Activated CD4-positive, alpha-beta T cell treated with anti-CD3 and anti-CD28 coated beads, Interleukin-2, Interleukin-6, amounts not matched to agents 100 ng/mL and 50 ng/mL, durations not matched to agents 16 hours and 8 hours (primary cell): ENCODE measurements around the gene TANGO2.

Experiments used
- DNase-seq: peaks from one replicate; pipeline ENCODE4 v3.0.0-alpha.2; 2020

The TANGO2 gene

DNA sequence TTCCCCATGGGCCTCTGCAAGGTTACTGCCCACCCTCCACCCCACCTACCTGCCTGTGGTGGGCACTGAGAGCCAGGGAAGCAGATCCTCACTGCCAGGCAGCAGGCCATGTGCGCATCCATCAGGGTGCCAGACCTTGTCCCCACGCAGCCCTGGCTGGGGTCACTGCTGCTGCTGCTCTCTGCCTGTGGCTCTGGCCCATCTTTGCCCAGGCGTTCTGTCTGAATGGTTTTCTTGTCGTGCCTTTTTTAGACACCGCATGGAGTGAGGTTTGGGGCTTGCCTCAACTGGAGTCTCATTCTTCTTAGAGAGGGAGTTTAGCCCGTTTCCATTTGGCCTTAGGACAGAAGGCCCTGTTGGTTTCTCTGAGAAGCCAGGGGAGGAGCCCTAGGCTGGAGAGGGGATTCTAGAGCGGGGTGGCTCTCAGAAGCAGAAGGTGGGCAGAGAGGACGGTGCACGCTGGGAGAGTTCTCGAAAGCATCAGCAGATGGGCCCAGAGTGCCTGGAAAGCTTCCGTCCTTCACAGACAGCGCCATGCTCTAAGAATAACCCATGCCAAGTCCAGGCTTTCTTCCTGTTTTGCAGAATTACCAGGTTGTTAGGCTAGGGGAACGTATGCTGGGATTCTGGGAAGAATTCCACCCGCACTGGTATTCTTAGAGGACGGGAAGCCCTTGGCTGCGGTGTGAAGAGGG is 8.1 kb downstream of the TANGO2 start:
- no peak for DNase-seq

DNA sequence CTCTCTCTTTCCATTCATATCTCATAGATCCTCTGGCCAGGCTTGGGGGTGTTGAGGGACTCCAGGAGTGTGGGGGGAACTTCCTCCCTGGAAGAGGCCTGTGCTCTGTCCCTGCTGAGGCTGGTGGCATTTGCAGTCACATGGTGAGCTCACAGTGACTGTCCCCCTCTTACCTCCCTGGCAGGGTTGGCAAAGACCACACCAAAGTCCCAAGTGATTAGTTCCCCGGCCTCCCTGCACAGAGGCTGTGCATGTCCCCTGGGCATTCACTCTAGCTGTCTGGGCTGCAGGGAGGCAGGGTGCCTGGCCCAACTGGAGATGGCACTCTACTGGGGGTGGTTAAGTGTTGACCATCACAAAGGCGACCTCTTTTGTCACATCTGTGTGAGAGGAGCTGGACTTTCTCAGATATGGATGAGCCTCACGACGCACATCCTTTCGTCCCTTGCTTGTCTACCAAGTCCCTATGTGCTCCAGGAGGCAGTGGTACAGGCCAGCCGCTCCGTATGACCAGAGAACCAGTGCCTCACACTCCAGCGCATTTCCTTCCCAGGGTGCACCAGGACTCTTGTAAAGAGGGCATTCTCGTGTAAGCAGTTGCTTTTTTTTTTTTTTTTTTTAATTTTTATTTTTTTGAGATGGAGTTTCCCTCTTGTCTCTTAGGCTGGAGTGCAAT is 8.8 kb downstream of the TANGO2 start:
- no peak for DNase-seq

DNA sequence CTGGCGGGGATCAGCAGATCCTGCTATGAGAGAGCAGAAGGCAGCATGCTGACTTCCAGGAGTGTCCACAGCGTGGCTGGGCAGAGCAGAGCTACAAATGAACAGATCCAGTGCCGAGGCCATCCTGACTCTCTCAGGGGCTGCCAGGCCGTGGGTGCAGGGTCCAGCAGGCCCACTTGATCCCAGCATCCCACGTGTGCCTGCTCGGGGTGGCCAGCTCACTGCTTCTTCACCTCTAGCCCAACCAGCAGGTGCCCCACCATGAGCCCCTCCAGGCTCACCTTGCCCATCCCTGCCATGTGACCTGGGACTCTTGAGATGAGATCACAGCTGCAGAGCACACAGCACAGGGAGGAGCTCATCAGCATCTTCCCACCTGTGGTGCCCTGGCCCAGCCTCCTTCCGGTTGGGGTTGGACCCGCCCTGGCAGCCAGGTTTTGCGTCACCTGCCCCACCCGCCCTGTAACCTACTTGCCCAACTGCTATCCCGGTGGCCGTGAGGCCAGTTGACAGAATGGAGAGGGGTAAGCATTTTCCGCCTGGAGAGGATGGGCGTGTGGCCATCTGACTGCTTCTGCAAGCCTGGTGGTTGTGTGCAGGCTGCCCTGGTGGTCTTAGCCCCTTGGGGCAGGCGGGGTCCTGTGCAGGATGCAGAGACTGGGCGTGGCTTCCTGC is 11.0 kb downstream of the TANGO2 start:
- no peak for DNase-seq

DNA sequence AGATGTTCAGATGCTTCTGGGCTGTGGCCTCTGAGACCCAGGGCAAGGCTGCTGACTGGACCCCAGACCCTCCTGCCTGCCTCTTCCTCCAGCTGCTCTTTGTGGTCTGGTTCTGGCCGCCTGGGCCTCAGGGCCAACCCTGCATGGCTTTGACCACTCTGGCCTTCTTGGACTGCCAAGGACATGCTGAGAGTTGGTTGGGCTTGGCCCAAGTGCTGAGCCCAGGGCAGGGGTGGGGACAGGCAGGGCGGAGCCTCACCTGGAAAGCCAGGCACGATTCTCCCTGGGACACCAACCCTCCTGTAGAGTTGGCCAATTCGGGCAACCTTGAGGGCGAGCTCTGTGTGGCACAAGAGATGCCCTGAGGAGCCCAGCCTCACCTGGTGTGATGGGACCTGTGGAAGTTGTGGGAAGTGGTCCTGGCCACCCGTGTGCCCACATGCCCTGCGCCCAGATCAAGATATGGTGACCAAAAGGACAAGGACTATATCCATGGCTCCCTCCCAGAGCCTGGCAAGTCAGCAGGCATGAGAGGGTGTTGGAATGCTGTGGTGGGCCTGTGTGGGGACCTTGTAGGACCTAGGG is 11.6 kb downstream of the TANGO2 start:
- DNase-seq: no peak

DNA sequence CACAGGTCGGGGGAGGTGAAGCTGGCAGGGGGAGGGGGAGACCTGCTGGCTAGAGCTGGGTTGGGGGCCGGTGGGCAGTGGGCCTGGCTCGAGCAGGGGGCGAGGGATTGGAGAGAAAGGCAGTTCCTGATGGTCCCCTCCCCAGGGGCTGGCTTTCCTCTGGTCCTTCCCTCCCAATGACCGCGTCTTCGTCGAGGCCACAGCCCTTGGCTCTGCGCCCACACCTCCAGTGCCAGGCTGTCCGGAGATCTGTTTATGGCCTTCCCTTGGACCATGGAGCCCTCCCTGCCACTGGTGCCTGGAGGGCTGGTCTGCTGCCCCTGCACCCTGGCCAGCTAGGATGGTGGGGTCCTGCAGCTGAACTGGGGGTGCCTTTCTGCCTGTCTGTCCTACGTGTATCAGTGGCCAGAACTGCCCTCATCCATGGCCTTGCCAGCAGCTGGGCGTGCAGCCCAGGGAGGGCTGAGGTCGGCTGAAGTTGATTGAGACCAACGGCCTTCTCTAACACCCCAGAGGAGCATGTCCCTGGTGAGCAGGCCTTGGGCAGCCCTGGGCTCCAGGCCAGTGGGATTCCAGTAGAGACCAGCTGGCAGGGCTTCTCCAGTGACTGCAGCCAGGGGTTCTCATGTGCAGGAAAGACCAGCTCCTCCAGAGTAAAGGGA is 12.3 kb downstream of the TANGO2 start:
- no peak for DNase-seq

DNA sequence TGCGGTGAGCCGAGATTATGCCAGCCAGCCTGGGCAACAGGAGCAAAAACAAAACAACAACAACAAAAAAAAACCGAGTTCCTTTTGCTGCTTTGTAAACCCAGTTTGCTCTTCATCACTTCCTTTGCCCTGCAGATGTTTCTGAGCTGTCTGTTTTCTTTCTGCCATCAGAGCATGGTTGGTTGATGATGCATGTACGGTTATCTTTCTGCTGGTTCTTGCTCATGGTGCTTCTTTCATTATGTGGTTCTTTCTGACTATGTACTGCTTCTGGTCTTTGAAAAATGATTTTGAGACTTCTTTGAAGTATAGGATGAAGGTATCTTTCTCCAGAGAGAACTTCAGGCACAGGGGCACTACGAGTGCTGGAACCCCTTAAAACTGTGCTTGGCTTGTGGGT is 13.2 kb downstream of the TANGO2 start:
- no peak for DNase-seq

DNA sequence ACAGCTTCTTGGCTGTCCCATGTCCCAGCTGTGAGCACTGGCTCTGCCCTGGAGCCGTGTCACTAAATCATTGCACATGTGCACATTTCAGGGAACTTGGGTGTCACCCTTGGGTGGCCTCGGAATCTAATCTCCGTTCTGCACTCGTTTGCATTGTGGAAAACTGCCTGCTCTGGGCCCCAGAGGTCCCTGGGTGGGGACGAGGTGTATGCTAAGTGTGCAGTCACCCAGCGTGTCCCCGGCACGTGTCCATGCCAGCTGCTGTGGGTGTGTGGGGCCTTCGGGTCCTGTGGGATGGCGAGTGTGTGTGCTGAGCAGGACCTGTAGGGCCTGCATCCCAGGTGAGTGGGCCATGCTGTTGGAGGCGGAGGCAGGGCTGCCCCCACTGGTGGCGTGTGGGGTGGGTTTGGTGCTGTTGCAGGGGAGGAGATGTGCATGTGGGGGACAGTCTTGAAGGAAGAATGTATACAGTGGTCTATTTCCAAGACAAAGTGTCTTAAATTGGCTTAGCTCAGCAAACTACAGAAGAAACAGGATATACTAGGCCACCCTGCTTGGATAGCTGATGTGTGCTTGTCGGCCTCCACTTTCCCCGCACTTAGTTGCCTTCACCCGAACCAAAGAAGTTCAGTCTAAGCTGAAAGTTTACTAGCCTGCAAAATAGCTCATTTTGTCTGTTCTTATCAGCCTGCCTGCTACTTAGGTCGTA is 14.6 kb downstream of the TANGO2 start:
- DNase-seq: no peak

DNA sequence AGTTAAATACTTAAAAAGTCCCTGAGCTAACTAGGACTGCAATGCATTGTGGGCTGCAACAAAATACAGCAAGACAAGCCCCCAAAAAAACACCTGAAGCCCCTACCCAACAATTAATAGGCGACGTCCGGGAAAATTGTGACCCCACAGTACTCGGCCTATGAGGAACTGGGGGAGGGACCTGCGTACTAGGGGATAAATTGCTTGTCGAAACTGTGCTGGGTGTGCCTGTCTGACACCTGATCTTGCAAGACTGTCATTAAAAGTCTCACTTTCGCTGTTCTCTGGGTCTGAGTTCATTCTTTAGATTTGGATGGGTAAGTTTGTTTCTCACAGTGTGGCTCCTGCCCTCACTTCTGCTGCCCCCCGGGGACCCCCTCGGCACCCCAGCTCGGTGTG is 15.2 kb downstream of the TANGO2 start:
- no peak for DNase-seq

DNA sequence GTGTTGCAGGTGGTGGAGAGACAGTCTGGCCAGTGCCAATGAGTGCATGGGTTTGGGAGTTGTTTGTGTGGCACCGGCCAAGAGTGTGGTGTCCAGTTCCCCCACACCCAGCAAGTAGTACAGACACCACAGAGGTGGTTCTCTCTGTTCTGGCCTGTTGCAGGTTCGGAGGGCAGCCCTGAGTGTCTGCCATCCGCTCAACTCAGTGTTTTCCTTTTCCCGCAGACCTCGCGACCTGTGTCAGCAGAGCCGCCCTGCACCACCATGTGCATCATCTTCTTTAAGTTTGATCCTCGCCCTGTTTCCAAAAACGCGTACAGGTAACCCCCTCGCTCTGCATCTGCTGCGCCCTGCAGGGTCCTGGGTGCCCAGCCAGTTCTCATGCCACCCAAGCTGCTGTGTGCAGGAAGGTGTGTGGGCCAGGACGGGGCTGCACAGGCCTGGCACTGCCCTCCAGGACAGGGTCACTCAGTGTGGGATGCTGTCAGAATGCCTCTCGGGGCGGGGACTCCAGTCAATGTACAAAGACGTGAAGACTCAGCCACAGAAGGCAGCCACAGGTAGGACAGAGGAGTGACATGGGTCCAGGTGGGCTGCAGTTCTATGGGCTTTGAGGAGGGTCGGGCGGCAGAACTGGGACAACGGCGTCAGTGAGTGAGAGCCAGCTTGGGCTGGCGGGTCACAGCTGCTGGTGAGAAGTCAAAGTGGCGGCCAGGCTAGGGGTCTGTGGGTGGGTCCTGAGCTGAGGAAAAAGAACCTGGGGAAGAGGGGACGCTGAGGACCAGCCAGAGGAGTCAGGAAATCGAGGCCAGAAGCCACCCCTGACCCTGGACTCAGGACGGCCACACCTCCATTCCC is 15.9 kb downstream of the TANGO2 start:
- no peak for DNase-seq

DNA sequence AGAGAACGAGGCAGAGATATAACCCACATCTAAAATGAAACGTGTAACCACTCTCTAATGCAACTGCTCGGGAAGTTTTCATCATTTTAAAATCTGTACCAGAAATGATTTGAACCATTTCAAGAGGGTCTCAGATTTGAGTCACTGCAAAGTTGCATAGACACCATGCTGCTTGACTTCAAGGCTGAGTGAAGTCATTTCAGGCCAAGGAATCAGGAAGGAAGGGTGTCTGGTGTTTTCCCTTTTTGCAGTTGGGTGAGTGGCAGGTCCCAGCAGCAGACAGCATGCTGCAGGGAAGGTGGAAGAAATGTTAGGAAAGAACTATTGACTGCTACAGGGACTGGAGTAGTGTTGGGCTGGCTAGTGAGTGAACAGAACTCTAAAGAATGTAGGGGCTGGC is 16.5 kb downstream of the TANGO2 start:
- peak; percentile 66 for DNase-seq

DNA sequence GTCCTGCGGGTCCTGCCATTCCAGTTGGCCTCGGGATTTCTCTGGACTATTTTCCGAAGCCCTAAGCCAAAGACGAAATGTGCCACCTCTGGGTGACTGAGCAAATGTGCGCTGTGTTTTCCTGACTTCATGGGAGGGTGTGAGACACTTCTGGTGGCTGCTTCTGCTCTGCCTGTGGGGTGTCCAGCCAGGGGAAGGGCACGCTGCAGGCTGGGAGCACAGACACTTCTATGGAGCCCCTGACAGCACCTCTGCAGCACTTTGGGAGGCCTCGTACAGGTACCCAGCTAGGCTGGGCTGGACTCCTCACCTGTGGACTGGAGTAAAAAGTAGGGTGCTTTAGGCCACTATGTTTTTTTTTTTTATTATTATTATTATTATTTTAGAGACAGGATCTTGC is 17.7 kb downstream of the TANGO2 start:
- no peak for DNase-seq

DNA sequence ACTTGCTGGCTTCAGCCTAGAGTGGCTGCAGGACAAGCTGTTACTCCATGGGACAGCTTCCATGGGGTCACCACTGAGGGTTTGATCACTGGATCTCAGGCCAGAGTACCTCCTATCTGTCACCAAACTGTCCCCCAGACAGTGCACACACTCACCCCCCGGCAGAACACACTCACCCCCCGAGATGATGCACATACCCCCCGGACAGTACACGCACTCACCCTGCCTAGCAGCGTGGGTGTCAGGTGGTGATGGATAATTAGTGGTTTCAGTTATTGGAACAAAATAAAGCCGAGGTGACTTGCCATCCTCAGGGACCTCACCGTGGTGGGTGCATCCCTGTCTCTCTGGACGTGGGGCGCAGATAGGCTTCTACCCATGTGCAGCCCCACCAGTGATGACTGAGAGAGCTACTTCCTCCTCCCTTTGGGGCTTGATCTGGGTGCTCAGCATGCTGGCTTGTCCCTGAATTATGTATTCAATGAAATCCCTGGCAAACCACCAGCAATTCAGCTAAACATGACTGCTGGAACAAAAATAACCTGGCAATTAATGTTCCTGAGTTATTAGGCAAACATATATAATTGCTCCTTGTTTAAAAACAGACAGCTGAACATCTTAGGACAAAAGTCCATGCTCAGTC is 18.9 kb downstream of the TANGO2 start:
- no peak for DNase-seq

DNA sequence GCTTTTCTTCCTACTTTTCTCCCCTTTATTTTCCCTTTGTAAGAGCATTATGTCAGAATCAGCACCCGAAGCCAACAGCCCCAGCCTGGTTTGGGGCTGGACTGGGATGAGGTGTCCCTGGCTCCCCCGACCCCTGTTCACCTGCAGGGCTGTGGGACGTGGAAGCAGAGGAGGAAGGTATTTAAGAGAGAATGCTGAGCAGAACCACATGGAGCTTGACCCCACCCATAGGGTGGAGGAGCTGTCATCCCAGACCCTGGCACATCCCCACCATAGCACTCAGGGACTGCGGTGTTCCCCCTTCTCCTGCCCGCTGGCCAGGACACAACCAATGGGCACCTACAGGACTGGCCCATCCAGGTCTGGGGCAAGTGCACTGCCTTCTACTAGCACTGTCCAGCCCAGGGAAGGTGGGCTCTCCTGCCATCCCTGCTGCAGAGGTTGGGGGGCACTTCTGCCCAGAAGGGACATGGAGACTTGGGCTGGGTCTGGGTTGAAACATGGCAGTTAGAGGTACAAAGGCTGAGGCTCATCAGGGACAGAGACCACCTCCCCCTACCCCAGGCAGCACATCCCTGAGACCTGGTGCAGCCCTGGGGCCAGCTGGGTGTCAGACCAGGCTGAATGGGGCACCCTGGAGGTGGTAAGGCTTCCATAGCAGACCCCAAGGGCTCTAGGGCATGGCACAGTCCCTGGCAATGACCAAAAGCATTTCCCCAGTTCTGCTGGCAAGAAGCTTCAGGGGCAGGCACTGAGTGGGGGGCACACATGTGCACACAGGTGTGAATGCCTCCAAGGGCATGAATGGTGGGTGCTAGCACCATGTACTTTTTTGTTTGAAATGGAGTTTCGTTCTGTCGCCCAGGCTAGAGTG is 19.7 kb downstream of the TANGO2 start:
- no peak for DNase-seq

DNA sequence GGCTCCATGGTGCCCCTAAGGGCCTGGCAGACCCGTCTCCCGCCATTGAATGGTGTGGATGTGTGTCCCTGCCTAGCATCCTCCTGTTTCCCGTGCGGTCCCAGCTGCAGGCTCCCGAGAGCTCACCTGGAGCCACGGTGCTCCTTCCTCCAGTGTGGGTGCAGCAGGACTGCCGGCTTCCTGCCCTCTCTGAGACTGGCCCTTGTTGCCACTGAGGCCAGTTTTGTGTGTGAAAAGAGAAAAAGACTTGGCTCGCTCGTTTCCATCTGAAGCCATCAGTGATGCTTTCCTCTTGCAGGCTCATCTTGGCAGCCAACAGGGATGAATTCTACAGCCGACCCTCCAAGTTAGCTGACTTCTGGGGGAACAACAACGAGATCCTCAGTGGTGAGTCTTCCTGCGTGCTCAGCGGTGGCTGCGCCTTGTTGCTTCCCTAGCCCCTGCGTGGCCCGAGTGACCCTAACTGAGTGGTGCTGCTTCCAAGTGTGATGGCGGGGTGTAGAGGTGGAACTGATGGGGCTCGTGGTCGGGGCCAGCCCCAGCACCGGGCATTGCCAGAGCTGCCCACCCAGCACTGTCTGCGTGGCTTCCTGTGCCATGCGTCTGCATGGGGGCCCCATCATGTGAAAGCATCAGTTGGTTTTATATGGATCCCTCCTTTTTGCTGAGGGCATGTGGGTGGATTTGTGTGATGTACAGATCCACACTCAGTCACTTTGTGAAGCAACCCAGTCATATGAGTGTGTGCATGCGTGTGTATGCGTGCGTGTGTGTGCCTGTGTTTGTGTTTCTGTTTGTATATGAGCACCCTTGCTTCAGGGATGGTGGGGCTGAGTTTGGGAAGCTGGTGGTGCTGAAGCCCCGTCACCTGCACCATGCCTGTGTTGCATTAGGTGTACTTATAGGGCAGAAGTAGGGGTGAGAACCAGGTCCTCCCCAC is 22.4 kb downstream of the TANGO2 start:
- DNase-seq: no peak

DNA sequence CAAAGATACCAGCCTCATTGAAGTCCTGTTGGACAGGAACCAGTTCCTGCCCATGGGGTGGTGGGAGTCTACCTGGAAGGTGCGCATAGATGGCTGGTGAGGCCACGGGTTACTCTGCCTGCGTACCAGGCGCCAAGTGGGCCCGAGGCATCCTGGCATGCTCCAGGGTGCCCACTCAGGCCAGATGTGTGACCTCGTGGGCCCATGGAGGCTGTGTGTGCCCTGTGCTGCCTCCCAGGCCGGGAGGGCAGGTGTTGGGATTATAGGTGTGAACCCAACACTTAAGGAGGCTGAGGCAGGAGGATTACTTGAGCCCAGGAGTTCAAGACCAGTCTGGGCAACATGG is 23.1 kb downstream of the TANGO2 start:
- no peak for DNase-seq

DNA sequence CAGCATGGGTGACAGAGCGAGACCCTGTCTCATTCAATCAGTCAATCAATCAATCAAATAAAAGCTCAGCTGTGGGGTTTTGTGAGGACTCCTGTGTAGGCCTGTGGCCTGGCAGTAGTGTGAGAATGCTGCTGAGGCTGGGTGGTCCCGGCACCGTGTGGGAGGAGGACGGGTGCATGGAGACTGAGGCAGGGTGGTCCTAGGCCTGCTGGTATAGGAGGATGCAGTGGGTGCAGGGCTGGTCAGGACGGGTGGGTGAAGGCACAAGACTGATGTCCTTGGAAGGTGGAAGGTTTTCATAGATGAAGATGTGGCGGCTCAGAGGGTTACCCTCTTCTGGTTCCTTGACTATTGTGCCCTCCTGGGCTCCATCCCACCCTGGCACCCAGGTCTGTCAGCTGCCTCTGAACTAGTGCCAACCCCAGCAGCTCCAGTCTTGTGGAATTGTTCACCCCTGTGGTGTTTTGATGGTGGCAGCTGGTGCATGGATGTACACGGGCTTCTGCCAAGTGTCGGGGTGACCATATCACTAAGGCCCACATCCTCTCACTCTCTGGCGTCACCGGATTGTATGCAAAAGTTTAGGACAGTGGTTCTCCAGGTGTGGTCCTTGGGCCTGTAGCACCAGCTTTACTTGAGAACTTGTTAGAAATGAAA is 23.7 kb downstream of the TANGO2 start:
- no peak for DNase-seq

DNA sequence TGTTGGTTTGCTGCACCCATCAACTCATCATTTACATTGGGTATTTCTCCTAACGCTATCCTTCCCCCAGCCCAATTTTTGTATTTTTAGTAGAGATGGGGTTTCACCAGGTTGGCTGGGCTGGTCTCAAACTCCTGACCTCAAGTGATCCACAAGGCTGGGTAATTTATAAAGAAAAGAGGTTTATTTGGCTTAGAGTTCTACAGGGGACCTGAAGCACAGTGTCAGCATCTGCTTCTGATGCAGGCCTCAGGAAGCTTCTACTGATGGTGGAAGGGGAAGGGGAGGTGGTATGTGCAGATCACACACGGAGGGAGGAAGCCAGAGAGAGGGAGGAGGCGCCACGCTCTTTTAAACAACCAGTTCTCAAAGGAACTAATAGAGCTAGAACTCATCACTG is 25.8 kb downstream of the TANGO2 start:
- DNase-seq: no peak

DNA sequence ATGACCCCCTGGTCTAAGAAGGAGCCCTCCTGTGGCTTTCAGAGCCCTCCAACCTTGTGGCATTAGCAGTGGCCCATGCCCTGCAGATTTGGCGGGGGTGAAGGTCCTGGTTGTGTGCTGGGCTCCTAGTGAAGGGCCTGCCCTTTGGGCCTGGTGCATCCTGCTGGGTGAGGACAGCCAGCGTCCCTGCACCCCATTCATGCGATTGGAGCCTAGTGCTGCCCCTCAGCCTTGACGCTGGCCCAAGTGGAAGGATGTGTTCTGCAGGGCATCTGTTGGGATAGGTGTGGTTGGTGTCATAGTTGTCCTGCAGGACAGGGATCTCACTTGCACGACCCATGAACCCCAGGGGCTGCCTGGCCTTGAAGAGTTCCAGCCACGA is 31.0 kb downstream of the TANGO2 start:
- DNase-seq: no peak
